SU-DHL-6 (cell line): ENCODE measurements around the gene BTG4.

ENCODE experiments used
- EZH2phosphoT487 ChIP-seq: fragments of 200-600 bp; sonication (generic), shearing (Covaris generic); conservative IDR thresholded peaks from 2 replicates; pipeline ENCODE4 v1.6.1; 2018; ENCODE audit warnings: mild to moderate bottlenecking, antibody characterized with exemption, low read length, moderate library complexity, mixed read lengths
- TF ChIP-seq, protein P1 (sequence below): fragments of 200-600 bp; sonication (generic); IDR thresholded peaks from one replicate; pipeline ENCODE4 v1.5.1; 2017; ENCODE audit warnings: antibody characterized with exemption, mild to moderate bottlenecking, low read length, moderate library complexity; ENCODE audit not compliant: insufficient read depth, poor library complexity, severe bottlenecking

DNA sequence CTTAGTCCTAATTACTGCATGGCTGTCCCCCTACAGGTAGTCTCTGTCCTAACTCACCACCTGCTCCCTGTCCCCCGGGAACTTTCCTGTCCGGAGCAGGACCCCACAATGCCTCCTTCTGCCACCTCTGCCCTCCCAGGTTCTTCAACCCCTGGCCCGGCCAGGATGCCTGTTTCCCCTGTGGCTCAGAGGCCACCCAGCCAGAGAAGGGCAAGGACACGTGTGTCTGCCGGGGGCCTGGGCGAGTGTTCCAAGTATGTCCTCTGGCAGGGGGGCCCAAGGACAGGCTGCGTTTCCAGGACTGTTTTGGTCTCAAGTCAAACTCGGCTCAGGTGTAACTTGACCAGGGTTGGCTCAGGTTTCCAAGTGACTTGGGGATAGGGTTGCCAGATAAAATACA is 63.8 kb downstream of the BTG4 start:
- TF ChIP-seq, protein P1, sequence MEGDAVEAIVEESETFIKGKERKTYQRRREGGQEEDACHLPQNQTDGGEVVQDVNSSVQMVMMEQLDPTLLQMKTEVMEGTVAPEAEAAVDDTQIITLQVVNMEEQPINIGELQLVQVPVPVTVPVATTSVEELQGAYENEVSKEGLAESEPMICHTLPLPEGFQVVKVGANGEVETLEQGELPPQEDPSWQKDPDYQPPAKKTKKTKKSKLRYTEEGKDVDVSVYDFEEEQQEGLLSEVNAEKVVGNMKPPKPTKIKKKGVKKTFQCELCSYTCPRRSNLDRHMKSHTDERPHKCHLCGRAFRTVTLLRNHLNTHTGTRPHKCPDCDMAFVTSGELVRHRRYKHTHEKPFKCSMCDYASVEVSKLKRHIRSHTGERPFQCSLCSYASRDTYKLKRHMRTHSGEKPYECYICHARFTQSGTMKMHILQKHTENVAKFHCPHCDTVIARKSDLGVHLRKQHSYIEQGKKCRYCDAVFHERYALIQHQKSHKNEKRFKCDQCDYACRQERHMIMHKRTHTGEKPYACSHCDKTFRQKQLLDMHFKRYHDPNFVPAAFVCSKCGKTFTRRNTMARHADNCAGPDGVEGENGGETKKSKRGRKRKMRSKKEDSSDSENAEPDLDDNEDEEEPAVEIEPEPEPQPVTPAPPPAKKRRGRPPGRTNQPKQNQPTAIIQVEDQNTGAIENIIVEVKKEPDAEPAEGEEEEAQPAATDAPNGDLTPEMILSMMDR: no peak
- TF ChIP-seq EZH2phosphoT487: no peak
